K562 (cell line): Measurements from ENCODE around the gene ITGB3BP. TPM values are rescaled to one million over a fixed set of nuclear protein-coding genes. Genes with fewer than 3 reads are reported as not detected.

Experiments used
- ATAC-seq: fragments of 200-7000 bp; cut with Tn5 transposase; 3 replicates; pipeline ENCODE4 v1.9.1; 2020; ENCODE audit warnings: moderate library complexity
- BruUV-seq: library from RNA; stranded (reverse); fragments of 400-500 nt; replicated peaks from 2 replicates; lab custom pipeline; 2021; lab: Mats Ljungman, UMichigan
- CTCF ChIA-PET: fragments of 300-600 bp; formaldehyde crosslinking; extraction: SDS; loops from one replicate; lab custom pipeline; 2021; ENCODE audit warnings: low intra/inter-chr PET ratio; lab: Yijun Ruan, JAX
- POLR2A ChIA-PET: fragments of 300-600, 350-650 bp; sonication (Branson Sonifier 250); formaldehyde crosslinking; extraction: SDS; loops from one replicate; lab custom pipeline; 2021; ENCODE audit warnings: antibody characterized with exemption, inconsistent platforms; lab: Yijun Ruan, JAX
- DNase-seq, 4 experiments: peaks; one replicate each; pipeline versions ENCODE4 v3.0.0 to v3.0.0-alpha.2; 2011 to 2018; ENCODE audit warnings: low spot score in 3 of 4, mixed read lengths in 3 of 4; ENCODE audit errors: extremely low read depth in 1 of 4
- FAIRE-seq: peaks from 2 replicates; lab custom pipeline; 2011; peaks lifted over from hg19 to GRCh38; lab: Jason Lieb, UNC
- H2AFZ ChIP-seq: 2 replicates; pipeline ENCODE4 v1.6.0; 2011; ENCODE audit warnings: low read depth, low read length, control low read depth, inconsistent platforms
- H3K27ac ChIP-seq: fragments of 200-600 bp; 3 replicates; pipeline ENCODE4 v1.8.0; 2011; ENCODE audit warnings: low read depth, mild to moderate bottlenecking, control low read depth, inconsistent platforms, low read length, moderate library complexity, mixed read lengths; ENCODE audit errors: extremely low read depth
- H3K27me3 ChIP-seq, 2 experiments: fragments of 300-600 bp in 1 of 2; 2 replicates in 1 of 2; 3 replicates in 1 of 2; pipeline versions ENCODE4 v1.6.0 to v1.8.0; 2011; ENCODE audit warnings: inconsistent platforms in 2 of 2, low read length in 2 of 2, mild to moderate bottlenecking in 1 of 2, mixed read lengths in 1 of 2, moderate library complexity in 1 of 2; ENCODE audit not compliant: control insufficient read depth in 2 of 2, insufficient read depth in 2 of 2
- H3K36me3 ChIP-seq: fragments of 300-600 bp; 3 replicates; pipeline ENCODE4 v1.8.0; 2011; ENCODE audit warnings: mild to moderate bottlenecking, low read length, inconsistent platforms; ENCODE audit not compliant: control insufficient read depth, insufficient read depth
- H3K4me1 ChIP-seq, 2 experiments: fragments of 200-600 bp in 1 of 2; replicated peaks in 1 of 2; 2 replicates in 1 of 2; 3 replicates in 1 of 2; pipeline versions ENCODE4 v1.5.1 to v1.8.0; 2011; ENCODE audit warnings: inconsistent platforms in 2 of 2, low read length in 2 of 2, mild to moderate bottlenecking in 1 of 2, mixed read lengths in 1 of 2, moderate library complexity in 1 of 2; ENCODE audit not compliant: control insufficient read depth in 2 of 2, insufficient read depth in 2 of 2
- H3K4me2 ChIP-seq: 2 replicates; pipeline ENCODE4 v1.6.1; 2011; ENCODE audit warnings: low read length, control low read depth, inconsistent platforms, mixed read lengths; ENCODE audit not compliant: insufficient read depth
- H3K4me3 ChIP-seq: fragments of 200-600 bp; sonication (generic), shearing (Covaris generic); 2 replicates; pipeline ENCODE4 v1.5.1; 2016; ENCODE audit warnings: control low read depth, inconsistent platforms
- H3K79me2 ChIP-seq: fragments of 200-600 bp; 3 replicates; pipeline ENCODE4 v1.8.0; 2011; ENCODE audit warnings: low read length, inconsistent platforms; ENCODE audit not compliant: control insufficient read depth, insufficient read depth
- H3K9ac ChIP-seq, 2 experiments: 2 replicates each; pipeline versions ENCODE4 v1.6.0 to v1.6.1; 2011; ENCODE audit warnings: low read depth in 2 of 2, low read length in 2 of 2, control low read depth in 1 of 2, inconsistent platforms in 1 of 2, mild to moderate bottlenecking in 1 of 2, mixed read lengths in 1 of 2; ENCODE audit not compliant: insufficient read depth in 1 of 2
- H3K9me1 ChIP-seq: one replicate; pipeline ENCODE4 v1.6.0; 2011; ENCODE audit warnings: inconsistent platforms, mild to moderate bottlenecking, low read length, moderate library complexity; ENCODE audit not compliant: control insufficient read depth, insufficient read depth
- H3K9me3 ChIP-seq: replicated peaks from 2 replicates; pipeline ENCODE4 v1.5.1; 2011; ENCODE audit warnings: low read depth, low read length, inconsistent platforms; ENCODE audit not compliant: control insufficient read depth, insufficient read depth
- H4K20me1 ChIP-seq: replicated peaks from 2 replicates; pipeline ENCODE4 v1.6.1; 2011; ENCODE audit warnings: low read length, inconsistent platforms, mixed read lengths; ENCODE audit not compliant: control insufficient read depth, insufficient read depth
- COPS2 ChIP-seq: fragments of 450-650 bp; conservative IDR thresholded peaks from 2 replicates; pipeline ENCODE4 v1.6.1; 2016; ENCODE audit warnings: mild to moderate bottlenecking, moderate library complexity
- GTF2B ChIP-seq: IDR thresholded peaks from 2 replicates; pipeline ENCODE4 v1.6.1; 2011; ENCODE audit not compliant: insufficient read length; ENCODE audit errors: extremely low read depth
- GTF2E2 ChIP-seq: fragments of 200-800 bp; sonication (Bioruptor generic); IDR thresholded peaks from 2 replicates; pipeline ENCODE4 v1.6.1; 2016; ENCODE audit warnings: missing genetic modification characterization, missing compliant biosample characterization
- MIER1 ChIP-seq: fragments of 450-650 bp; IDR thresholded peaks from 2 replicates; pipeline ENCODE4 v1.6.1; 2016; ENCODE audit warnings: antibody characterized with exemption, mild to moderate bottlenecking, low read depth
- ZNF134 ChIP-seq: fragments of 250-450 bp; sonication (Bioruptor Pico); conservative IDR thresholded peaks from 2 replicates; pipeline ENCODE4 v1.4.0; 2020
- WGBS: fragments of 100-300 bp; shearing (Covaris generic); methylation state at CpG from one replicate; pipeline ENCODE4 v1.1.6; 2016; ENCODE audit warnings: low coverage, mixed read lengths; ENCODE audit not compliant: insufficient coverage; ENCODE audit errors: missing lambda C conversion rate; 5-methylcytosine and 5-hydroxymethylcytosine counted together
- in situ Hi-C: fragments of 300-500 bp; cut with MboI; formaldehyde crosslinking; loops from 4 replicates; pipeline ENCODE4 v1.15.0; 2018; ENCODE audit warnings: inconsistent platforms, mixed read lengths
- intact Hi-C: fragments of 100-400 bp; cut with micrococcal nuclease; formaldehyde crosslinking; loops from 2 replicates; pipeline ENCODE4 v1.14.2; 2022
- polyA plus RNA-seq, 8 experiments: library from polyadenylated mRNA; depleted of rRNA in 4 of 8; stranded (reverse) in 5 of 8; unstranded in 3 of 8; fragments of >200 nt; fragmentation: Nextera tagmentation in 2 of 8; fragmentation: Illumina TruSeq in 1 of 8; extraction: Ambion mirVana in 2 of 8; extraction: Trizol in 1 of 8; gene quantifications; 2 replicates each; pipeline versions ENCODE4 v1.2.1 to v1.2.3, GENCODE V29; 2011 to 2014; ENCODE audit warnings: inconsistent platforms in 1 of 8, missing spikeins in 1 of 8
- total RNA-seq, 7 experiments: library from RNA; depleted of rRNA in 6 of 7; stranded (reverse); fragments of >200 nt in 6 of 7; fragmentation: Illumina TruSeq in 2 of 7; extraction: Trizol in 2 of 7; gene quantifications; 2 replicates each; pipeline versions ENCODE4 v1.2.1 to v1.2.3, GENCODE V29; 2011 to 2021; ENCODE audit warnings: low replicate concordance in 1 of 7

The ITGB3BP gene
- total and polyA plus RNA-seq, 9 of the 15 experiments (the other 6 are each of a cell fraction or from before 2014, with no cell fraction given), result 62.8 to 151 (median 110) TPM

GRCh38 chr1:63414691-63415365, 108.2 kb downstream of the ITGB3BP start (continued):
- TF ChIP-seq ZNF134 (CRISPR knock-in tag), result no peak

- no peak overlapping the region for H3K27ac ChIP-seq
- no peak overlapping the region for H2AFZ ChIP-seq
- H3K4me1 ChIP-seq, result no peaks in the 10 kb centered on the region
- TF ChIP-seq GTF2B (no peak), MIER1 (no peak), COPS2 (no peak), GTF2E2 (tag) (no peak)
- FAIRE-seq (no peak), ATAC-seq (no peak), DNase-seq (peak in 1 of 4 experiments; percentile 8)
- ChIA-PET CTCF (no interaction called here), POLR2A (no interaction called here)
- H3K9ac ChIP-seq, result no peak overlapping the region
- in situ Hi-C loops (no loop called here), intact Hi-C loops (no loop called here)
- peaks cover 17% of the 10 kb centered on the region; the same call in 2 of the 3 replicates for H3K36me3 ChIP-seq
- no peaks in the 10 kb centered on the region for H3K27me3 ChIP-seq
- WGBS, result 92% methylated on average over 1 of the region's 1 CpG
- H3K9me1 ChIP-seq, result no peaks in the 10 kb centered on the region
- no TSS peak for BruUV-seq
- no peaks in the 10 kb centered on the region for H3K79me2 ChIP-seq
- no peak overlapping the region for H3K4me2 ChIP-seq
- H3K9me3 ChIP-seq, result no peaks in the 10 kb centered on the region
- H3K4me3 ChIP-seq, result no peak overlapping the region
- H4K20me1 ChIP-seq, result no peaks in the 10 kb centered on the region
Measured at GRCh38 chr1:63413394-63413793, 109.6 kb downstream of the ITGB3BP start.
